ENCODE results near the gene UTS2R.

- TF ChIP-seq POLR2AphosphoS5 (IDR thresholded peaks at IDR 0.05): no peak
- TF ChIP-seq CTCF (IDR thresholded peaks at IDR 0.05): no peak
- TF ChIP-seq POLR2A (IDR thresholded peaks at IDR 0.05): no peak
- TF ChIP-seq EP300 (IDR thresholded peaks at IDR 0.05): no peak
Observed at GRCh38 chr17:82385559-82386254, 14.1 kb downstream of the UTS2R start.
